K562 (cell line): Measurements from ENCODE around the gene RBM15. TPM values are rescaled to one million over a fixed set of nuclear protein-coding genes. Genes with fewer than 3 reads are reported as not detected.

Source experiments
- ATAC-seq: fragments of 200-7000 bp; cut with Tn5 transposase; 3 replicates; pipeline ENCODE4 v1.9.1; 2020; ENCODE audit warnings: moderate library complexity
- BruUV-seq: library from RNA; stranded (reverse); fragments of 400-500 nt; replicated peaks from 2 replicates; lab custom pipeline; 2021; lab: Mats Ljungman, UMichigan
- CTCF ChIA-PET: fragments of 300-600 bp; formaldehyde crosslinking; extraction: SDS; loops from one replicate; lab custom pipeline; 2021; ENCODE audit warnings: low intra/inter-chr PET ratio; lab: Yijun Ruan, JAX
- POLR2A ChIA-PET: fragments of 300-600, 350-650 bp; sonication (Branson Sonifier 250); formaldehyde crosslinking; extraction: SDS; loops from one replicate; lab custom pipeline; 2021; ENCODE audit warnings: antibody characterized with exemption, inconsistent platforms; lab: Yijun Ruan, JAX
- DNase-seq, 4 experiments: peaks; one replicate each; pipeline versions ENCODE4 v3.0.0 to v3.0.0-alpha.2; 2011 to 2018; ENCODE audit warnings: low spot score in 3 of 4, mixed read lengths in 3 of 4; ENCODE audit errors: extremely low read depth in 1 of 4
- FAIRE-seq: peaks from 2 replicates; lab custom pipeline; 2011; peaks lifted over from hg19 to GRCh38; lab: Jason Lieb, UNC
- H2AFZ ChIP-seq: 2 replicates; pipeline ENCODE4 v1.6.0; 2011; ENCODE audit warnings: low read depth, low read length, control low read depth, inconsistent platforms
- H3K27ac ChIP-seq: fragments of 200-600 bp; 3 replicates; pipeline ENCODE4 v1.8.0; 2011; ENCODE audit warnings: low read depth, mild to moderate bottlenecking, control low read depth, inconsistent platforms, low read length, moderate library complexity, mixed read lengths; ENCODE audit errors: extremely low read depth
- H3K27me3 ChIP-seq, 2 experiments: fragments of 300-600 bp in 1 of 2; 2 replicates in 1 of 2; 3 replicates in 1 of 2; pipeline versions ENCODE4 v1.6.0 to v1.8.0; 2011; ENCODE audit warnings: inconsistent platforms in 2 of 2, low read length in 2 of 2, mild to moderate bottlenecking in 1 of 2, mixed read lengths in 1 of 2, moderate library complexity in 1 of 2; ENCODE audit not compliant: control insufficient read depth in 2 of 2, insufficient read depth in 2 of 2
- H3K36me3 ChIP-seq: fragments of 300-600 bp; 3 replicates; pipeline ENCODE4 v1.8.0; 2011; ENCODE audit warnings: mild to moderate bottlenecking, low read length, inconsistent platforms; ENCODE audit not compliant: control insufficient read depth, insufficient read depth
- H3K4me1 ChIP-seq, 2 experiments: fragments of 200-600 bp in 1 of 2; replicated peaks in 1 of 2; 2 replicates in 1 of 2; 3 replicates in 1 of 2; pipeline versions ENCODE4 v1.5.1 to v1.8.0; 2011; ENCODE audit warnings: inconsistent platforms in 2 of 2, low read length in 2 of 2, mild to moderate bottlenecking in 1 of 2, mixed read lengths in 1 of 2, moderate library complexity in 1 of 2; ENCODE audit not compliant: control insufficient read depth in 2 of 2, insufficient read depth in 2 of 2
- H3K4me2 ChIP-seq: 2 replicates; pipeline ENCODE4 v1.6.1; 2011; ENCODE audit warnings: low read length, control low read depth, inconsistent platforms, mixed read lengths; ENCODE audit not compliant: insufficient read depth
- H3K4me3 ChIP-seq: fragments of 200-600 bp; sonication (generic), shearing (Covaris generic); 2 replicates; pipeline ENCODE4 v1.5.1; 2016; ENCODE audit warnings: control low read depth, inconsistent platforms
- H3K79me2 ChIP-seq: fragments of 200-600 bp; 3 replicates; pipeline ENCODE4 v1.8.0; 2011; ENCODE audit warnings: low read length, inconsistent platforms; ENCODE audit not compliant: control insufficient read depth, insufficient read depth
- H3K9ac ChIP-seq, 2 experiments: 2 replicates each; pipeline versions ENCODE4 v1.6.0 to v1.6.1; 2011; ENCODE audit warnings: low read depth in 2 of 2, low read length in 2 of 2, control low read depth in 1 of 2, inconsistent platforms in 1 of 2, mild to moderate bottlenecking in 1 of 2, mixed read lengths in 1 of 2; ENCODE audit not compliant: insufficient read depth in 1 of 2
- H3K9me1 ChIP-seq: one replicate; pipeline ENCODE4 v1.6.0; 2011; ENCODE audit warnings: inconsistent platforms, mild to moderate bottlenecking, low read length, moderate library complexity; ENCODE audit not compliant: control insufficient read depth, insufficient read depth
- H3K9me3 ChIP-seq: replicated peaks from 2 replicates; pipeline ENCODE4 v1.5.1; 2011; ENCODE audit warnings: low read depth, low read length, inconsistent platforms; ENCODE audit not compliant: control insufficient read depth, insufficient read depth
- H4K20me1 ChIP-seq: replicated peaks from 2 replicates; pipeline ENCODE4 v1.6.1; 2011; ENCODE audit warnings: low read length, inconsistent platforms, mixed read lengths; ENCODE audit not compliant: control insufficient read depth, insufficient read depth
- ARID1B ChIP-seq: fragments of 450-650 bp; IDR thresholded peaks from 2 replicates; pipeline ENCODE4 v1.6.1; 2016; ENCODE audit warnings: antibody characterized with exemption, mild to moderate bottlenecking, inconsistent platforms
- CAMTA2 ChIP-seq: fragments of 250-450 bp; sonication (Bioruptor Pico); conservative IDR thresholded peaks from 2 replicates; pipeline ENCODE4 v1.5.1; 2022
- CTBP1 ChIP-seq: fragments of 450-650 bp; IDR thresholded peaks from 2 replicates; pipeline ENCODE4 v1.6.1; 2016; ENCODE audit warnings: borderline replicate concordance
- DACH1 ChIP-seq: fragments of 450-650 bp; IDR thresholded peaks from 2 replicates; pipeline ENCODE4 v1.6.1; 2018; ENCODE audit not compliant: partially characterized antibody
- HMGN3 ChIP-seq: IDR thresholded peaks from 2 replicates; pipeline ENCODE4 v1.6.1; 2011; ENCODE audit warnings: borderline replicate concordance, low read depth, mild to moderate bottlenecking, mixed read lengths, low read length; ENCODE audit not compliant: insufficient read length; ENCODE audit errors: extremely low read depth
- HNRNPH1 ChIP-seq: fragments of 200-400 bp; formaldehyde crosslinking; optimal IDR thresholded peaks from 2 replicates; pipeline ENCODE3; 2017; ENCODE audit warnings: low read depth, mild to moderate bottlenecking, low read length, moderate library complexity
- KDM1A ChIP-seq, 2 experiments: fragments of 450-650 bp; IDR thresholded peaks; 2 replicates each; pipeline ENCODE4 v1.6.1; 2016; ENCODE audit warnings: mild to moderate bottlenecking in 2 of 2
- MTA2 ChIP-seq: fragments of 450-650 bp; IDR thresholded peaks from 2 replicates; pipeline ENCODE4 v1.6.1; 2016; ENCODE audit warnings: low read depth
- PHF21A ChIP-seq: fragments of 450-650 bp; IDR thresholded peaks from 2 replicates; pipeline ENCODE4 v1.6.1; 2017; ENCODE audit warnings: low read depth, borderline replicate concordance
- RBM25 ChIP-seq: fragments of 200-400 bp; formaldehyde crosslinking; IDR thresholded peaks from 2 replicates; pipeline ENCODE4 v1.6.1; 2018; ENCODE audit warnings: low read length, low read depth, moderate library complexity; ENCODE audit not compliant: severe bottlenecking
- RCOR1 ChIP-seq, 2 experiments: IDR thresholded peaks; 2 replicates each; pipeline ENCODE4 v1.6.1; 2012; ENCODE audit warnings: low read depth in 2 of 2, low read length in 2 of 2, borderline replicate concordance in 1 of 2, improper control_type of control experiment in 1 of 2
- SMAD4 ChIP-seq: fragments of 250-450 bp; sonication (Bioruptor Pico); conservative IDR thresholded peaks from 2 replicates; pipeline ENCODE4 v1.8.0; 2021; ENCODE audit warnings: inconsistent platforms, mild to moderate bottlenecking, moderate library complexity
- TAL1 ChIP-seq: fragments of 450-650 bp; IDR thresholded peaks from 2 replicates; pipeline ENCODE4 v1.6.1; 2016; ENCODE audit warnings: mild to moderate bottlenecking
- TARDBP ChIP-seq: fragments of 450-650 bp; IDR thresholded peaks from 2 replicates; pipeline ENCODE4 v1.6.1; 2016
- TCF3 ChIP-seq: sonication (generic); formaldehyde crosslinking; IDR thresholded peaks from 2 replicates; pipeline ENCODE4 v1.4.0; 2020; ENCODE audit warnings: mild to moderate bottlenecking, missing genetic modification reagents
- ZBTB8A ChIP-seq: fragments of 450-650 bp; IDR thresholded peaks from 2 replicates; pipeline ENCODE4 v1.6.1; 2018; ENCODE audit warnings: mild to moderate bottlenecking, moderate library complexity; ENCODE audit not compliant: partially characterized antibody
- ZNF121 ChIP-seq: sonication (generic); formaldehyde crosslinking; conservative IDR thresholded peaks from 2 replicates; pipeline ENCODE4 v1.8.0; 2022; ENCODE audit warnings: missing genetic modification reagents
- ZNF408 ChIP-seq: fragments of 250-450 bp; sonication (Bioruptor Pico); IDR thresholded peaks from 2 replicates; pipeline ENCODE4 v1.4.0; 2020; ENCODE audit warnings: low read depth, mild to moderate bottlenecking, moderate library complexity
- ZNF518B ChIP-seq: fragments of 250-450 bp; sonication (Bioruptor Pico); IDR thresholded peaks from 2 replicates; pipeline ENCODE4 v1.5.0; 2021; ENCODE audit warnings: mild to moderate bottlenecking, moderate library complexity
- WGBS: fragments of 100-300 bp; shearing (Covaris generic); methylation state at CpG from one replicate; pipeline ENCODE4 v1.1.6; 2016; ENCODE audit warnings: low coverage, mixed read lengths; ENCODE audit not compliant: insufficient coverage; ENCODE audit errors: missing lambda C conversion rate; 5-methylcytosine and 5-hydroxymethylcytosine counted together
- in situ Hi-C: fragments of 300-500 bp; cut with MboI; formaldehyde crosslinking; loops from 4 replicates; pipeline ENCODE4 v1.15.0; 2018; ENCODE audit warnings: inconsistent platforms, mixed read lengths
- intact Hi-C: fragments of 100-400 bp; cut with micrococcal nuclease; formaldehyde crosslinking; loops from 2 replicates; pipeline ENCODE4 v1.14.2; 2022
- polyA plus RNA-seq, 8 experiments: library from polyadenylated mRNA; depleted of rRNA in 4 of 8; stranded (reverse) in 5 of 8; unstranded in 3 of 8; fragments of >200 nt; fragmentation: Nextera tagmentation in 2 of 8; fragmentation: Illumina TruSeq in 1 of 8; extraction: Ambion mirVana in 2 of 8; extraction: Trizol in 1 of 8; gene quantifications; 2 replicates each; pipeline versions ENCODE4 v1.2.1 to v1.2.3, GENCODE V29; 2011 to 2014; ENCODE audit warnings: inconsistent platforms in 1 of 8, missing spikeins in 1 of 8
- total RNA-seq, 7 experiments: library from RNA; depleted of rRNA in 6 of 7; stranded (reverse); fragments of >200 nt in 6 of 7; fragmentation: Illumina TruSeq in 2 of 7; extraction: Trizol in 2 of 7; gene quantifications; 2 replicates each; pipeline versions ENCODE4 v1.2.1 to v1.2.3, GENCODE V29; 2011 to 2021; ENCODE audit warnings: low replicate concordance in 1 of 7
- TF ChIP-seq, protein P1 (sequence below): sonication (generic); formaldehyde crosslinking; IDR thresholded peaks from 2 replicates; pipeline ENCODE4 v1.8.1; 2022; ENCODE audit warnings: missing genetic modification reagents

The RBM15 gene
- total and polyA plus RNA-seq, 9 of the 15 experiments (the other 6 are each of a cell fraction or from before 2014, with no cell fraction given), result 2.4 to 63.4 (median 28.2) TPM

DNA sequence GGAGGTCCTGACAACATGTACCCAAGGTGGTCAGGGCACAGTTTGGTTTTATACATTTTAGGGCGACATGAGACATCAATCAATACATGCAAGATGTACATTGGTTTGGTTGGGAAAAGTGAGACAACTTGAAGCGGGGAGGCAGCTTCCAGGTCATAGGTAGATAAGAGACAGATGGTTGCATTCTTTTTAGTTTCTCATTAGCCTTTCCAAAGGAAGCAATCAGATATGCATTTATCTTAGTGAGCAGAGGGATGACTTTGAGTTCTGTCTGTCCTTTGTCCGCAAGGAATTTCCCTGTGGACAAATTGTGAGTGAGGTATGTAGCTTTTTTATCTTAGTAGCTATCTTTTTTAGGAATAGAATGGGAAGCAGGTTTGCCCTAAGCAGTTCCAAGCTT, 10.5 kb upstream of the RBM15 start (continued):
- TF ChIP-seq ZNF518B (CRISPR knock-in tag) (no peak), SMAD4 (CRISPR knock-in tag) (no peak), CTBP1 (peak; percentile 63), DACH1 (peak; percentile 15), TCF3 (peak; percentile 37), TAL1 (peak; percentile 75), HMGN3 (peak; percentile 22), ARID1B (peak; percentile 81), MTA2 (peak; percentile 50; the same call in 1 of the 2 replicates)

DNA sequence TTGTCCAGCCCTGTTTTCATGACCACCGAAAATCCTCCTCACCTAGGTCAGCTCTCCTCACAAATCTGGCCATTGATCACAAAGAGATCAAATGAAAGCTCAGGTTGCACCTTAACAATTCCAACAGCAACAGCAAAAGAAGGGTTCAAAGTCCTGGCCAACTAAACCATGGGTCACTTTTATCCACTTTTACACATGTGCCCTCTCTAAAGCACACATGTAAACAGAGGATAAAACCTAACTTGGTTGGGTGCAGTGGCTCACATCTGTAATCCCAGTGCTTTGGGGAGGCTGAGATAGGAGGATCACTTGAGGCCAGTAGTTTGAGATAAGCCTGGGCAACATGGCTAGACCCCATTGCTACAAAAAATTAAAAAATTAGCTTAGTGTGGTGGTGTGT, 3.9 kb upstream of the RBM15 start:
- CTCF ChIA-PET, result no interaction called here
- TF ChIP-seq RBM25, result peak; percentile 54
- TF ChIP-seq HNRNPH1, result no peak
- peak; percentile 78 for TF ChIP-seq ZNF121 (CRISPR knock-in tag)
- TF ChIP-seq PHF21A, result no peak
- TF ChIP-seq TARDBP, result no peak
- peak; percentile 26 to 36; a peak in 2 of 4 replicates for TF ChIP-seq KDM1A (IDR thresholded peaks at IDR 0.05)
- no peak for TF ChIP-seq CAMTA2 (CRISPR knock-in tag)
- TF ChIP-seq ZNF408, result no peak
- no peak for TF ChIP-seq RCOR1 (IDR thresholded peaks at IDR 0.05; ENCODE audit: borderline replicate concordance in 1 of 2, low read depth in 2 of 2, low read length in 2 of 2)
- TF ChIP-seq, protein P1, sequence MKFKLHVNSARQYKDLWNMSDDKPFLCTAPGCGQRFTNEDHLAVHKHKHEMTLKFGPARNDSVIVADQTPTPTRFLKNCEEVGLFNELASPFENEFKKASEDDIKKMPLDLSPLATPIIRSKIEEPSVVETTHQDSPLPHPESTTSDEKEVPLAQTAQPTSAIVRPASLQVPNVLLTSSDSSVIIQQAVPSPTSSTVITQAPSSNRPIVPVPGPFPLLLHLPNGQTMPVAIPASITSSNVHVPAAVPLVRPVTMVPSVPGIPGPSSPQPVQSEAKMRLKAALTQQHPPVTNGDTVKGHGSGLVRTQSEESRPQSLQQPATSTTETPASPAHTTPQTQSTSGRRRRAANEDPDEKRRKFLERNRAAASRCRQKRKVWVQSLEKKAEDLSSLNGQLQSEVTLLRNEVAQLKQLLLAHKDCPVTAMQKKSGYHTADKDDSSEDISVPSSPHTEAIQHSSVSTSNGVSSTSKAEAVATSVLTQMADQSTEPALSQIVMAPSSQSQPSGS, result no peak
- no peak for TF ChIP-seq ZBTB8A

More for the DNA sequence above, 3.9 kb upstream of the RBM15 start:
- DNase-seq (no peak), FAIRE-seq (no peak), ATAC-seq (no peak)
- Histone ChIP-seq H3K36me3 (peaks cover 3% of the 10 kb centered on the region; the same call in 2 of the 3 replicates), H3K79me2 (peaks cover 30% of the 10 kb centered on the region), H3K27me3 (no peaks in the 10 kb centered on the region), H3K4me1 (peaks cover 16 to 23% of the 10 kb centered on the region in 2 experiments; a peak in 4 of 5 replicates), H3K27ac (no peak overlapping the region), H4K20me1 (peaks cover 8% of the 10 kb centered on the region; the same call in 1 of the 2 replicates), H3K9ac (no peak overlapping the region), H3K4me2 (no peak overlapping the region), H2AFZ (no peak overlapping the region), H3K9me3 (0 out of 2 replicates have a peak, but pooled peaks cover under 1% of the 10 kb centered on the region), H3K9me1 (no peaks in the 10 kb centered on the region), H3K4me3 (no peak overlapping the region)
- intact Hi-C loops (loop anchor here (5.0 to 10.0 kb wide), 2 partner anchors 303 to 630 kb away; partner anchors contain the start of genes LRIF1 and STRIP1), in situ Hi-C loops (no loop called here)
- WGBS, result 90% methylated on average over 1 of the region's 1 CpG
- POLR2A ChIA-PET, result interaction anchor here (1.8 kb wide), 1 partner anchor 13 kb away, joined by 5 read pairs; no protein-coding TSS in a partner anchor
- no TSS peak for BruUV-seq
